T-helper 2 cell (primary cell): ENCODE data around the gene SRBD1.

ENCODE experiments used
- DNase-seq, 5 experiments: peaks; one replicate each; pipeline versions ENCODE4 v3.0.0 to v3.0.0-alpha.2; 2012 to 2022

SRBD1 gene

GRCh38 chr2:45345331-45346234 is 265.5 kb downstream of the SRBD1 start:
- no peak for DNase-seq

- no peak for DNase-seq
These were observed 266.6 kb downstream of the SRBD1 start for GRCh38 chr2:45344502-45344901.

GRCh38 chr2:45344071-45344470 is 267.0 kb downstream of the SRBD1 start:
- no peak for DNase-seq

GRCh38 chr2:45343251-45344017 is 267.6 kb downstream of the SRBD1 start:
- DNase-seq = no peak

GRCh38 chr2:45340318-45340717 is 270.7 kb downstream of the SRBD1 start:
- no peak for DNase-seq

GRCh38 chr2:45339253-45339652 is 271.8 kb downstream of the SRBD1 start:
- DNase-seq = no peak
